Erythroblast (primary cell): ENCODE results near the gene RPS15.

Experiments used
- GATA1 ChIP-seq: IDR thresholded peaks from 2 replicates; pipeline ENCODE4 v1.6.1; 2011; ENCODE audit warnings: low read depth, mild to moderate bottlenecking, control low read depth, low read length, moderate library complexity
- POLR2A ChIP-seq: IDR thresholded peaks from 2 replicates; pipeline ENCODE4 v1.6.1; 2011; ENCODE audit warnings: mild to moderate bottlenecking, low read length

DNA sequence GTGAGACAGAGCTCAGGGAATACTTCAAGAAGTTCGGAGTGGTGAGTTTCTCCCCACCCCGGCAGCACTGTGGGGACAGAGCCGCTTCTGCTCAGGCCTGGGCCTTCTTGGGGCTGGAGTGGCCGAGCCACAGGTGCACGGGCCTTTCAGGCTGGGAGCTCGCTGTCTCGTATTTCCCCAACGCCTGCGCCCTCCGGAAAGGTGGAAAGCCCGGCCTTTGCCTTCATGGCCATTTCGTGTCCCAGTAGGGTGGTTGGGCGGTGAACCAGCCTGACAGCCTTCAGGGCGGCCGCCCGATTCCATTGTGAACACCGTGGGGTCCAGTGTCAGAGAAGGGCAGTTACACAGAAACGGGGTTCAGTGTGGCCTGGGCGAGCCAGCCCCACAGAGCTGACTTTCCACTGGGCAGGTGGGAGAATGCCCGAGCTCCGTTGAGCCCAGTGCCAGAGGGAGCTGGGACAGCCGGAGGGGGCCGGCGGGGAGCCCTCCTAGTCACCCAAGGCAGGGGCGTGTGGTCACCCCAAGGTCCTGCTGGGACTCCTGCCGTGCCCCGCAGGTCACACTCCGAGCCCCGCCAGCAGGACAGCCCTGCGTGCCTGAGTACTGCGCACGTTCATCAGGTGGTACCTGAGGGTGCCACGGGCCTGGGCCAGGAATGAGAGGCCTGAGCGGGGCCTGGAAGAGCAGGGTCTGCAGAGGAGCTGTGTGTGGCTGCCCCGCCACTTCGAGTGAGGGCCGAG lies 16.8 kb upstream of the RPS15 start:
- no peak for TF ChIP-seq POLR2A
- TF ChIP-seq GATA1: no peak
